ENCODE data around the gene NFKBIA. TPM values are rescaled to one million over a fixed set of nuclear protein-coding genes. Genes with fewer than 3 reads are reported as not detected.

Gene NFKBIA
- total RNA-seq, 4 donors from 2014 or later = 112 to 387 (median 295) TPM

DNA sequence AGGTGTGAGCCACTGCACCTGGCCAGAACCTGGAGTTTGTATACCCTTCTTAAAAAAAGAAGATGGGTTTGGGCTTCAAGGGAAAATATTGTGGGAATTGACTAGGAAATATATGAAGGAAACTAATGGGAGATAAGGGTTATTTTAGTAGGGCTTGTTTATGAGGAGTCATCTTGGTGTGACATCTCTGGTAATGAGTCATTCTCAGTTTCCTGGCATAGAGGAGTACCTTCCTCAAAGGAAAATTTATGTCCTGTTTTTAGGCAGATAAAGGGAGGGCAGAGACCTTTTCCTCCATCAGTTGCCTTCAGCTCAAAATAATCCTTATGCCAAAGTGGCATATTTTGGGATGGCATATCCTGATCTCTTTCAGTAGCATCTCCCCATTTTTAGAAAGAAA is 30.6 kb upstream of the NFKBIA start:
- intact Hi-C loops (cut with DNase I; ENCODE audit: low total_unique reads) = no loop called here
- H3K9me3 ChIP-seq = no peaks in the 10 kb centered on the region
- H3K4me1 ChIP-seq = no peaks in the 10 kb centered on the region
- no peak for DNase-seq
- H3K36me3 ChIP-seq = no peaks in the 10 kb centered on the region
- TF ChIP-seq CTCF (IDR thresholded peaks at IDR 0.05) (no peak), POLR2A (IDR thresholded peaks at IDR 0.05) (no peak)
- H3K27ac ChIP-seq = no peak overlapping the region
- H3K27me3 ChIP-seq = no peaks in the 10 kb centered on the region
- no peak overlapping the region for H3K4me3 ChIP-seq

DNA sequence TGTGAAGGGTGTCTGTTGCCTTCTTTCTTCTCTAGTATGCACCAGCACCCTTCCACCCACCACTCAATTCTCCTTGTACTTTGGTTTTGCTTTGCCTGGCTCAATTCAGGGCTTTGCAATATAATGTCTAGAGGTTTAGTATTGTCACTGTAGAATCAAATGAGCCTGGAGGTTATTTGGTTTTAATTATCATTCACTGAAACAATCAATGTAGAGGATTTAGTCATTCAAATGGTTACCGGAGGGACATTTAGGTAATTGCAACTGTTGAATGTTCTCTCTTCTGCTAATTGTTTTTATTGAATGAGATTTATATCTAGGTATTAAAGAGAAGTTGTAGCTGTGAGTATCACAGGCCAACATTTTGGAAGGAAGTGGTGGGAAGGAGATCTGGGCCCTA is 29.3 kb upstream of the NFKBIA start:
- TF ChIP-seq POLR2A (IDR thresholded peaks at IDR 0.05) = no peak
- no peak for TF ChIP-seq CTCF (IDR thresholded peaks at IDR 0.05)
- H3K27me3 ChIP-seq = no peaks in the 10 kb centered on the region
- no peak for DNase-seq
- H3K4me1 ChIP-seq = no peaks in the 10 kb centered on the region
- H3K36me3 ChIP-seq = no peaks in the 10 kb centered on the region
- H3K27ac ChIP-seq = no peak overlapping the region
- no peak overlapping the region for H3K4me3 ChIP-seq
- intact Hi-C loops (cut with DNase I; ENCODE audit: low total_unique reads) = no loop called here
- H3K9me3 ChIP-seq = no peaks in the 10 kb centered on the region

DNA sequence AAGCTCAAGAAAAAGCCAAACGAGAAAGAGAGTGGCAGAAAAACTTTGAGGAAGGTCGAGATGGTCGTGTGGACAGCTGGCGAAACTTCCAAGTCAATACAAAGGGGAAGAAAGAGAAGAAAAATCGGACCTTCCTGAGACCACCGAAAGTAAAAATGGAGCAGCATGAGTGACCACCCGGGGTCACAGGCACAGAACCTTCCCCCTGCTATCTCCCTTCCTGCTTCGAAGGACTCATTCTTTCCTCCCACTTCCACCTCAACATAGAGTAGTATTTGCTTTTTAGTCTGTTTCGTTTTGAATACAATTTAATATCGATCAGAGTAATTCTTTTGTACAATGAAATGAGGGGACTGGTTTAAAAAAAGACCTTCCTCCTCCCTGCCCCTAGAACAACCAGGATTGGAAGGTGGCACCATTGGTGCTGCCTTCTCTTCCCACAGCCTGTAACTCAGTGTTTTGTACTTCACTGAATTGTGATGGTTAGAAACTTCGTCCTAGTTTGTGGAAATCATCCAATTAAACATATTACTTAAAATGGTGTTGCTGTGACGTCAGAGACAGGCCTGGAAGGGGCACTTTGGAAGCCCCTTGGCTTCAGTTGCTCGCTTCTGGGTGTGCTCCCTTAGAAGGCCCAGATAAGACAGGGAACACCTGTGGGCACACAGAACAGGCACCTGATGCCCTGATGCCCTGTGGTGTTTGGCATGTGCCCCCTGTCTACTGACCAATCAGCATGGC is 26.1 kb upstream of the NFKBIA start:
- DNase-seq = no peak
- no peaks in the 10 kb centered on the region for H3K9me3 ChIP-seq
- H3K4me1 ChIP-seq = no peaks in the 10 kb centered on the region
- no peak overlapping the region for H3K27ac ChIP-seq
- no peaks in the 10 kb centered on the region for H3K27me3 ChIP-seq
- no peaks in the 10 kb centered on the region for H3K36me3 ChIP-seq
- TF ChIP-seq POLR2A (IDR thresholded peaks at IDR 0.05) (no peak), CTCF (IDR thresholded peaks at IDR 0.05) (no peak)
- intact Hi-C loops (cut with DNase I; ENCODE audit: low total_unique reads) = no loop called here
- H3K4me3 ChIP-seq = no peak overlapping the region

DNA sequence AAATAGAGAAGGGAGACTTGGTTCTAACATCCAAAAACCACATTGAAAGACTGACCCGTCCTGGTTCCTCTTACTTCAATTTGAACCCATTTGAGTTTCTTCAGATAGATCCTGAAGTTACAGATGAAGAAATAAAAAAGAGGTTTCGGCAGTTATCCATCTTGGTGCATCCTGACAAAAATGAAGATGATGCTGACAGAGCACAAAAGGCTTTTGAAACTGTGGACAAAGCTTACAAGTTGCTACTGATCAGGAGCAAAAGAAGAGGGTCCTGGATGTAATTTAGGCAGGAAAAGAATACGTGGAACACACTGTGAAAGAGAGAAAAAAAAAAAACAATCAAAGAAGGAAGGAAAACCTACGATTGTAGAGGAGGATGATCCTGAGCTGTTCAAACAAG is 25.4 kb upstream of the NFKBIA start:
- no peaks in the 10 kb centered on the region for H3K27me3 ChIP-seq
- no peak overlapping the region for H3K4me3 ChIP-seq
- TF ChIP-seq POLR2A (IDR thresholded peaks at IDR 0.05) = no peak
- no peak for TF ChIP-seq CTCF (IDR thresholded peaks at IDR 0.05)
- no peaks in the 10 kb centered on the region for H3K9me3 ChIP-seq
- H3K27ac ChIP-seq = no peak overlapping the region
- DNase-seq = no peak
- no peaks in the 10 kb centered on the region for H3K36me3 ChIP-seq
- no peaks in the 10 kb centered on the region for H3K4me1 ChIP-seq
- intact Hi-C loops (cut with DNase I; ENCODE audit: low total_unique reads) = no loop called here

DNA sequence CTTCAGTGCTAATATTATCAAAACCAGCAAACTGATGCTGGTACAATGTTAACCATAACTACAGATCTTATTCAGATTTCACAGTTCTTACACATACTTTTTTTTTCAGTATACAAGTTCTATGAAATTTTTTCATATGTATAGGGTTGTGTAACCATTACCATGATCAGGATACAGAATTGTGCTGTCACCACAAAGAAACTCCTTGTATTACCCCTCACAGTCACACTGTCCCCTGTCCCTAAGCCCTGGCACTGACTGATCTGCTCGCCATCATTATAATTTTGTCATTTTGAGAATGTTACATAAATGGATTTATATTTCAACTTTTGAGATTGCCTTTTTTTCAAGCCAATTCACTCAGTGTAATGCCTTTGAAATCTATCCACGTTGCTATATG is 21.3 kb upstream of the NFKBIA start:
- H3K4me1 ChIP-seq = no peaks in the 10 kb centered on the region
- H3K9me3 ChIP-seq = no peaks in the 10 kb centered on the region
- H3K27ac ChIP-seq = no peak overlapping the region
- TF ChIP-seq POLR2A (IDR thresholded peaks at IDR 0.05) (no peak), CTCF (IDR thresholded peaks at IDR 0.05) (no peak)
- no peak for DNase-seq
- no peaks in the 10 kb centered on the region for H3K27me3 ChIP-seq
- no peaks in the 10 kb centered on the region for H3K36me3 ChIP-seq
- intact Hi-C loops (cut with DNase I; ENCODE audit: low total_unique reads) = no loop called here
- no peak overlapping the region for H3K4me3 ChIP-seq

Measured in uterus (tissue), 4 donors.